Lower leg skin (tissue), 3 donors: ENCODE measurements around the gene ADGRD1.

Experiments
- CTCF ChIP-seq, 3 donors: fragments of 450-650 bp; IDR thresholded peaks; one replicate each; pipeline ENCODE4 v1.5.1; 2016; ENCODE audit warnings: antibody characterized with exemption in 3 of 3, mild to moderate bottlenecking in 3 of 3, moderate library complexity in 2 of 3
- POLR2A ChIP-seq, 2 donors: fragments of 450-650 bp; IDR thresholded peaks; one replicate each; pipeline ENCODE4 v1.6.1; 2016 to 2017; ENCODE audit warnings: antibody characterized with exemption in 2 of 2, mild to moderate bottlenecking in 1 of 2, moderate library complexity in 1 of 2

- TF ChIP-seq CTCF (IDR thresholded peaks at IDR 0.05) (no peak), POLR2A (IDR thresholded peaks at IDR 0.05) (no peak)
These were observed 5.6 kb upstream of the ADGRD1 start for GRCh38 chr12:130948136-130948535.
